ENCODE results near the gene ANKRD55.
"Not testable (repeated sequence)": the region's sequence is repeated elsewhere in the genome, so short reads cannot be mapped to it uniquely, and the experiment has no call there.

ANKRD55 gene

GRCh38 chr5:56100439-56101176 lies 132.5 kb downstream of the ANKRD55 start:
- no peak for DNase-seq

- DNase-seq: peak; percentile 93
These were observed 133.8 kb downstream of the ANKRD55 start for GRCh38 chr5:56099346-56099745.

- DNase-seq: no peak
These were observed 136.1 kb downstream of the ANKRD55 start for GRCh38 chr5:56097055-56097454.

GRCh38 chr5:56095579-56096102 lies 137.5 kb downstream of the ANKRD55 start:
- no peak for DNase-seq

GRCh38 chr5:56094579-56095361 lies 138.4 kb downstream of the ANKRD55 start:
- DNase-seq: no peak

GRCh38 chr5:56093970-56094369 lies 139.2 kb downstream of the ANKRD55 start:
- no peak for DNase-seq

- DNase-seq: no peak
These were observed 141.0 kb downstream of the ANKRD55 start for GRCh38 chr5:56092115-56092514.

- no peak for DNase-seq
These were observed 141.5 kb downstream of the ANKRD55 start for GRCh38 chr5:56091664-56092063.

- DNase-seq: no peak
These were observed 142.2 kb downstream of the ANKRD55 start for GRCh38 chr5:56090793-56091460.

- DNase-seq: peak; percentile 89
These were observed 143.9 kb downstream of the ANKRD55 start for GRCh38 chr5:56088967-56089829.

- DNase-seq: no peak
These were observed 144.6 kb downstream of the ANKRD55 start for GRCh38 chr5:56088431-56088949.

- no peak for DNase-seq
These were observed 147.9 kb downstream of the ANKRD55 start for GRCh38 chr5:56085193-56085592.

- no peak for DNase-seq
These were observed 149.8 kb downstream of the ANKRD55 start for GRCh38 chr5:56083286-56083854.

GRCh38 chr5:56081053-56081642 lies 152.0 kb downstream of the ANKRD55 start:
- not testable (repeated sequence) for DNase-seq

- DNase-seq: no peak
These were observed 152.6 kb downstream of the ANKRD55 start for GRCh38 chr5:56080375-56081052.

- DNase-seq: not testable (repeated sequence)
These were observed 154.0 kb downstream of the ANKRD55 start for GRCh38 chr5:56079157-56079500.

- DNase-seq: peak; percentile 49
These were observed 154.6 kb downstream of the ANKRD55 start for GRCh38 chr5:56078278-56079156.

GRCh38 chr5:56077796-56078233 lies 155.3 kb downstream of the ANKRD55 start:
- DNase-seq: no peak

GRCh38 chr5:56076486-56076885 lies 156.6 kb downstream of the ANKRD55 start:
- DNase-seq: no peak
